Measurements from ENCODE around the gene GJB3.

Gene GJB3

GRCh38 chr1:34827341-34827941 lies 46.4 kb downstream of the GJB3 start:
- DNase-seq: no peak

DNA sequence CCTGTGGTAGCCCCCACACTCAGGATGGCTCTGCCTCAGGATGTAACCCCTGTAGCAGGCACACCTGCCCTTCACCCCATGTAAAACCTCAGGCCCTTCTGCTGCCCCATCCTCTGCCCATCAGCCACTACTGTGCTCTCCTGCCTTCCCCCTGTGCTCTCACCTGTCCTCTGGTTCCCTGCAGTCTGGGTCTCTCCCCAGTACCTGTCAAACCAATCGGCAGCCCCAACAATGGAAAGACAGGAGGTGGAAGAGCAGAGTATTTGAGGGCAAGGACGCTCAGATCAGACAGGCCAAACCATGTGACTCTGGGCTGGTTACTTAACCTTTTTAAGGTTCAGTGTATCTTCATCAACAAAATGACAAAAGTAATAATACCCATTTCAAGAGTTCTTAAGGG lies 47.6 kb downstream of the GJB3 start:
- no peak for DNase-seq

DNA sequence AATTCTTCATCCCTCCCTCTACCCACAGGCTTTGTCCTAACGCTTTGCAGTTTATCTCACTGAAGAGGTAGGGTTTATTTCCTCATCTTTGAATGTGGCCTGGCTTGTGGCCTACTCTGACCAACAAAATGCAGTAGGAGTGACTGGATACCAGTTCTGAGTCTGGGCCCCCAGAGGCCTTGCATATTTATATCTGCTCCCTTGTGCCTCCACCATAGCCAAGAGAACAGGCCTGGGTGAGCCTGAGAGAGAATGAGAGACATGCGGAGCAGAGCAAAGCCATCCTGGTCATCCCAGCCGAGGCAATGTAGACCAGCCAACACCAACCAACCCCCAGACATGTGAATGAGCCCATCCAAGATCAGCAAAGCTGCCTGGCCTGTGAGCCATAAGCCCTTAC lies 48.2 kb downstream of the GJB3 start:
- DNase-seq: no peak

GRCh38 chr1:34831721-34832246 lies 50.8 kb downstream of the GJB3 start:
- no peak for DNase-seq

GRCh38 chr1:34833711-34834110 lies 52.7 kb downstream of the GJB3 start:
- no peak for DNase-seq
